ENCODE results near the gene CEP112. TPM values are rescaled to one million over a fixed set of nuclear protein-coding genes. Genes with fewer than 3 reads are reported as not detected.
A peak's percentile ranks its signal among the peaks of the same experiment; 100 is the strongest.

CEP112 gene
- total and polyA plus RNA-seq, 2 of the 13 experiments (the other 11 are each of a cell fraction or from before 2014, with no cell fraction given): 1.2 to 3.4 TPM

DNA sequence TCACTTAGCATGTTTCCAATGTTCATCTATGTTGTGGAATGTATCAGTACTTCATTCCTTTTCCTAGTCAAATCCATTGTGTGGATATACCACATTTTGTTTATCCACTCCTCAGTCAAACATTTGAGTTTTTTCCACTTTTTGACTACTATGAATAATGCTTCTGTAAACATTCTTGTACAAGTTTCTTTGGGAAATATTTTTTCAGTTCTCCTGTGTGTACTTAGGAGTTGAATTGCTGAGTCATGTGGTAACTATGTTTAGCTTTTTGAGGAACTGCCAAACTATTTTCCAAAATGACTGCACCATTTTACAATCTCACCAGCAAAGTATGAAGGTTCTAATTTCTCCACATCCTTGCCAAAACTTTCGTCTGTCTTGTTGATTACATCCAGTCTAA, 406.8 kb downstream of the CEP112 start (continued):
- TF ChIP-seq, protein P1, sequence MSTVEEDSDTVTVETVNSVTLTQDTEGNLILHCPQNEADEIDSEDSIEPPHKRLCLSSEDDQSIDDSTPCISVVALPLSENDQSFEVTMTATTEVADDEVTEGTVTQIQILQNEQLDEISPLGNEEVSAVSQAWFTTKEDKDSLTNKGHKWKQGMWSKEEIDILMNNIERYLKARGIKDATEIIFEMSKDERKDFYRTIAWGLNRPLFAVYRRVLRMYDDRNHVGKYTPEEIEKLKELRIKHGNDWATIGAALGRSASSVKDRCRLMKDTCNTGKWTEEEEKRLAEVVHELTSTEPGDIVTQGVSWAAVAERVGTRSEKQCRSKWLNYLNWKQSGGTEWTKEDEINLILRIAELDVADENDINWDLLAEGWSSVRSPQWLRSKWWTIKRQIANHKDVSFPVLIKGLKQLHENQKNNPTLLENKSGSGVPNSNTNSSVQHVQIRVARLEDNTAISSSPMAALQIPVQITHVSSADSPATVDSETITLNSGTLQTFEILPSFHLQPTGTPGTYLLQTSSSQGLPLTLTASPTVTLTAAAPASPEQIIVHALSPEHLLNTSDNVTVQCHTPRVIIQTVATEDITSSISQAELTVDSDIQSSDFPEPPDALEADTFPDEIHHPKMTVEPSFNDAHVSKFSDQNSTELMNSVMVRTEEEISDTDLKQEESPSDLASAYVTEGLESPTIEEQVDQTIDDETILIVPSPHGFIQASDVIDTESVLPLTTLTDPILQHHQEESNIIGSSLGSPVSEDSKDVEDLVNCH (CRISPR knock-in tag; IDR thresholded peaks at IDR 0.05): no peak
- TF ChIP-seq ZNF615 (CRISPR knock-in tag; IDR thresholded peaks at IDR 0.05; ENCODE audit: borderline replicate concordance): no peak
- TF ChIP-seq ZBTB1 (CRISPR knock-in tag; IDR thresholded peaks at IDR 0.05; ENCODE audit: borderline replicate concordance): no peak
- TF ChIP-seq RARA (CRISPR knock-in tag; IDR thresholded peaks at IDR 0.05): peak; percentile 77; the same call in 1 of the 2 replicates
- TF ChIP-seq, protein P2, sequence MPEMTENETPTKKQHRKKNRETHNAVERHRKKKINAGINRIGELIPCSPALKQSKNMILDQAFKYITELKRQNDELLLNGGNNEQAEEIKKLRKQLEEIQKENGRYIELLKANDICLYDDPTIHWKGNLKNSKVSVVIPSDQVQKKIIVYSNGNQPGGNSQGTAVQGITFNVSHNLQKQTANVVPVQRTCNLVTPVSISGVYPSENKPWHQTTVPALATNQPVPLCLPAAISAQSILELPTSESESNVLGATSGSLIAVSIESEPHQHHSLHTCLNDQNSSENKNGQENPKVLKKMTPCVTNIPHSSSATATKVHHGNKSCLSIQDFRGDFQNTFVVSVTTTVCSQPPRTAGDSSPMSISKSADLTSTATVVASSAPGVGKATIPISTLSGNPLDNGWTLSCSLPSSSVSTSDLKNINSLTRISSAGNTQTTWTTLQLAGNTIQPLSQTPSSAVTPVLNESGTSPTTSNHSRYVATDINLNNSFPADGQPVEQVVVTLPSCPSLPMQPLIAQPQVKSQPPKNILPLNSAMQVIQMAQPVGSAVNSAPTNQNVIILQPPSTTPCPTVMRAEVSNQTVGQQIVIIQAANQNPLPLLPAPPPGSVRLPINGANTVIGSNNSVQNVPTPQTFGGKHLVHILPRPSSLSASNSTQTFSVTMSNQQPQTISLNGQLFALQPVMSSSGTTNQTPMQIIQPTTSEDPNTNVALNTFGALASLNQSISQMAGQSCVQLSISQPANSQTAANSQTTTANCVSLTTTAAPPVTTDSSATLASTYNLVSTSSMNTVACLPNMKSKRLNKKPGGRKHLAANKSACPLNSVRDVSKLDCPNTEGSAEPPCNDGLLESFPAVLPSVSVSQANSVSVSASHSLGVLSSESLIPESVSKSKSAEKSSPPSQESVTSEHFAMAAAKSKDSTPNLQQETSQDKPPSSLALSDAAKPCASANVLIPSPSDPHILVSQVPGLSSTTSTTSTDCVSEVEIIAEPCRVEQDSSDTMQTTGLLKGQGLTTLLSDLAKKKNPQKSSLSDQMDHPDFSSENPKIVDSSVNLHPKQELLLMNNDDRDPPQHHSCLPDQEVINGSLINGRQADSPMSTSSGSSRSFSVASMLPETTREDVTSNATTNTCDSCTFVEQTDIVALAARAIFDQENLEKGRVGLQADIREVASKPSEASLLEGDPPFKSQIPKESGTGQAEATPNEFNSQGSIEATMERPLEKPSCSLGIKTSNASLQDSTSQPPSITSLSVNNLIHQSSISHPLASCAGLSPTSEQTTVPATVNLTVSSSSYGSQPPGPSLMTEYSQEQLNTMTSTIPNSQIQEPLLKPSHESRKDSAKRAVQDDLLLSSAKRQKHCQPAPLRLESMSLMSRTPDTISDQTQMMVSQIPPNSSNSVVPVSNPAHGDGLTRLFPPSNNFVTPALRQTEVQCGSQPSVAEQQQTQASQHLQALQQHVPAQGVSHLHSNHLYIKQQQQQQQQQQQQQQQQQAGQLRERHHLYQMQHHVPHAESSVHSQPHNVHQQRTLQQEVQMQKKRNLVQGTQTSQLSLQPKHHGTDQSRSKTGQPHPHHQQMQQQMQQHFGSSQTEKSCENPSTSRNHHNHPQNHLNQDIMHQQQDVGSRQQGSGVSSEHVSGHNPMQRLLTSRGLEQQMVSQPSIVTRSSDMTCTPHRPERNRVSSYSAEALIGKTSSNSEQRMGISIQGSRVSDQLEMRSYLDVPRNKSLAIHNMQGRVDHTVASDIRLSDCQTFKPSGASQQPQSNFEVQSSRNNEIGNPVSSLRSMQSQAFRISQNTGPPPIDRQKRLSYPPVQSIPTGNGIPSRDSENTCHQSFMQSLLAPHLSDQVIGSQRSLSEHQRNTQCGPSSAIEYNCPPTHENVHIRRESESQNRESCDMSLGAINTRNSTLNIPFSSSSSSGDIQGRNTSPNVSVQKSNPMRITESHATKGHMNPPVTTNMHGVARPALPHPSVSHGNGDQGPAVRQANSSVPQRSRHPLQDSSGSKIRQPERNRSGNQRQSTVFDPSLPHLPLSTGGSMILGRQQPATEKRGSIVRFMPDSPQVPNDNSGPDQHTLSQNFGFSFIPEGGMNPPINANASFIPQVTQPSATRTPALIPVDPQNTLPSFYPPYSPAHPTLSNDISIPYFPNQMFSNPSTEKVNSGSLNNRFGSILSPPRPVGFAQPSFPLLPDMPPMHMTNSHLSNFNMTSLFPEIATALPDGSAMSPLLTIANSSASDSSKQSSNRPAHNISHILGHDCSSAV (CRISPR knock-in tag; IDR thresholded peaks at IDR 0.05; ENCODE audit: borderline replicate concordance): no peak
- no peak for TF ChIP-seq FOXM1 (CRISPR knock-in tag; IDR thresholded peaks at IDR 0.05)
- peak; percentile 82 for TF ChIP-seq ZNF644 (CRISPR knock-in tag; IDR thresholded peaks at IDR 0.05; ENCODE audit: low read depth)
- TF ChIP-seq ZNF878 (CRISPR knock-in tag; IDR thresholded peaks at IDR 0.05): no peak
- no peak for TF ChIP-seq KAT2B (IDR thresholded peaks at IDR 0.05; ENCODE audit: borderline replicate concordance, low read depth, low read length)
- no peak for TF ChIP-seq TCF12 (IDR thresholded peaks at IDR 0.05)
- no peak for TF ChIP-seq TCF12 (CRISPR knock-in tag; IDR thresholded peaks at IDR 0.05)
- TF ChIP-seq HOXA9 (CRISPR knock-in tag; IDR thresholded peaks at IDR 0.05; ENCODE audit: borderline replicate concordance): no peak
- TF ChIP-seq ELF1 (CRISPR knock-in tag; IDR thresholded peaks at IDR 0.05): 0 out of 2 replicates have a peak, but pooled peaks have one; percentile 41
- TF ChIP-seq ZNF24 (IDR thresholded peaks at IDR 0.05): no peak
- no peak; the same call in 1 of the 2 replicates for TF ChIP-seq ZNF629 (CRISPR knock-in tag; conservative IDR thresholded peaks at IDR 0.05)
- no peak for TF ChIP-seq NBN (conservative IDR thresholded peaks at IDR 0.05)
- peak; percentile 89; the same call in 1 of the 2 replicates for TF ChIP-seq LCORL (IDR thresholded peaks at IDR 0.05)
- peak; percentile 83 for TF ChIP-seq LCORL (CRISPR knock-in tag; IDR thresholded peaks at IDR 0.05)
- TF ChIP-seq ZNF792 (CRISPR knock-in tag; IDR thresholded peaks at IDR 0.05): peak; percentile 64; the same call in 1 of the 2 replicates
- no peak for TF ChIP-seq MXI1 (IDR thresholded peaks at IDR 0.05; ENCODE audit: borderline replicate concordance, low read depth, low read length)
- no peak for TF ChIP-seq NFKB2 (CRISPR knock-in tag; IDR thresholded peaks at IDR 0.05; ENCODE audit: borderline replicate concordance)
- no peak for TF ChIP-seq ZNF292 (CRISPR knock-in tag; IDR thresholded peaks at IDR 0.05; ENCODE audit: borderline replicate concordance, low read depth)
- TF ChIP-seq CBFB (CRISPR knock-in tag; IDR thresholded peaks at IDR 0.05): no peak
- no peak for TF ChIP-seq RFX1 (IDR thresholded peaks at IDR 0.05)
- no peak for TF ChIP-seq ZNF430 (CRISPR knock-in tag; IDR thresholded peaks at IDR 0.05)

All from HepG2 (cell line).